Lower lobe of right lung (tissue), 2 donors: ENCODE data around the gene SORBS2. TPM values are rescaled to one million over a fixed set of nuclear protein-coding genes. Genes with fewer than 3 reads are reported as not detected.

Experiments used
- ATAC-seq, 2 donors: fragments of 200-7000 bp; cut with Tn5 transposase; one replicate each; pipeline ENCODE4 v1.9.1; 2020 to 2022; ENCODE audit warnings: mild to moderate bottlenecking in 2 of 2, moderate library complexity in 2 of 2
- DNase-seq: peaks from one replicate; pipeline ENCODE4 v3.0.0-alpha.2; 2020
- H3K27ac ChIP-seq: fragments of 200-600 bp; one replicate; pipeline ENCODE4 v1.8.0; 2022
- H3K27me3 ChIP-seq: fragments of 200-600 bp; one replicate; pipeline ENCODE4 v1.8.0; 2022; ENCODE audit warnings: low read depth
- H3K36me3 ChIP-seq: fragments of 200-600 bp; one replicate; pipeline ENCODE4 v1.8.0; 2022; ENCODE audit warnings: mild to moderate bottlenecking
- H3K4me1 ChIP-seq: fragments of 200-600 bp; one replicate; pipeline ENCODE4 v1.8.0; 2022
- H3K4me3 ChIP-seq: fragments of 200-600 bp; one replicate; pipeline ENCODE4 v1.8.0; 2022; ENCODE audit warnings: mild to moderate bottlenecking
- H3K9me3 ChIP-seq: fragments of 200-600 bp; one replicate; pipeline ENCODE4 v1.8.0; 2022
- intact Hi-C: fragments of 100-400 bp; cut with DNase I; formaldehyde crosslinking; loops from one replicate; pipeline ENCODE4 v1.11.0; 2022
- total RNA-seq: library from RNA; stranded (reverse); fragmentation: NEBNext Ultra II Directional; extraction: Animal tissue kit (Norgen Biotek cat#: 25700); gene quantifications from one replicate; pipeline ENCODE4 v1.2.1, GENCODE V29; 2021
- TF ChIP-seq, protein P1 (sequence below): fragments of 200-600 bp; IDR thresholded peaks from one replicate; pipeline ENCODE4 v1.8.0; 2022; ENCODE audit warnings: antibody characterized with exemption, mild to moderate bottlenecking
- donor health status: DM: no; HTN: yes; CAD: no; lungs with severe emphysema.

The SORBS2 gene
- total RNA-seq, 1 donor from 2014 or later: 49.3 TPM

- no peaks in the 10 kb centered on the region for H3K27me3 ChIP-seq
- H3K36me3 ChIP-seq: no peaks in the 10 kb centered on the region
- intact Hi-C loops: no loop called here
- DNase-seq: no peak
- no peak for ATAC-seq
- H3K9me3 ChIP-seq: no peaks in the 10 kb centered on the region
- TF ChIP-seq, protein P1, sequence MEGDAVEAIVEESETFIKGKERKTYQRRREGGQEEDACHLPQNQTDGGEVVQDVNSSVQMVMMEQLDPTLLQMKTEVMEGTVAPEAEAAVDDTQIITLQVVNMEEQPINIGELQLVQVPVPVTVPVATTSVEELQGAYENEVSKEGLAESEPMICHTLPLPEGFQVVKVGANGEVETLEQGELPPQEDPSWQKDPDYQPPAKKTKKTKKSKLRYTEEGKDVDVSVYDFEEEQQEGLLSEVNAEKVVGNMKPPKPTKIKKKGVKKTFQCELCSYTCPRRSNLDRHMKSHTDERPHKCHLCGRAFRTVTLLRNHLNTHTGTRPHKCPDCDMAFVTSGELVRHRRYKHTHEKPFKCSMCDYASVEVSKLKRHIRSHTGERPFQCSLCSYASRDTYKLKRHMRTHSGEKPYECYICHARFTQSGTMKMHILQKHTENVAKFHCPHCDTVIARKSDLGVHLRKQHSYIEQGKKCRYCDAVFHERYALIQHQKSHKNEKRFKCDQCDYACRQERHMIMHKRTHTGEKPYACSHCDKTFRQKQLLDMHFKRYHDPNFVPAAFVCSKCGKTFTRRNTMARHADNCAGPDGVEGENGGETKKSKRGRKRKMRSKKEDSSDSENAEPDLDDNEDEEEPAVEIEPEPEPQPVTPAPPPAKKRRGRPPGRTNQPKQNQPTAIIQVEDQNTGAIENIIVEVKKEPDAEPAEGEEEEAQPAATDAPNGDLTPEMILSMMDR: no peak
- no peak overlapping the region for H3K27ac ChIP-seq
- no peaks in the 10 kb centered on the region for H3K4me1 ChIP-seq
- no peak overlapping the region for H3K4me3 ChIP-seq
These were observed 128.1 kb downstream of the SORBS2 start for GRCh38 chr4:185683896-185684295.

- DNase-seq (no peak), ATAC-seq (no peak)
- Histone ChIP-seq H3K4me1 (no peaks in the 10 kb centered on the region), H3K27me3 (no peaks in the 10 kb centered on the region), H3K36me3 (no peaks in the 10 kb centered on the region), H3K27ac (no peak overlapping the region), H3K4me3 (no peak overlapping the region), H3K9me3 (no peaks in the 10 kb centered on the region)
- TF ChIP-seq, protein P1: no peak
- intact Hi-C loops: no loop called here
These were observed 128.8 kb downstream of the SORBS2 start for GRCh38 chr4:185683222-185683621.

DNA sequence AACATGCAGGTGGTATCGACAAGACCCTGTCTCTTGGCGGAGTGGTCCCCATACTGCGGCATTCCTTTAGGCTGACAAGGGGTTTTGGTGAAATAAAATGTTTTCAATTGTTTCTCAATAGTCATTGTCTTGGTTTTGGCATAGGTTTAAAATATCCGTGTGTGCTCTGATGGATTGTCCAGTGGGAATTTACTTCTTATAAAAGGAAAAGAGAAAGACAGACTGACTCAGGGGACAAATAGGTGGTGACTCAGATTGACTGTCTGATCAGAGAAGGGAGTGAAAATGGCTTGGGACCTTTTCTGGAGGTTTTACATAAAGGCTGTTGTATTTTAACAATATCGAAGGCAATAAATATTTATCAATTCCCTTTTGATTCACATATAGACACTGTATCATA is 129.8 kb downstream of the SORBS2 start:
- H3K36me3 ChIP-seq: no peaks in the 10 kb centered on the region
- H3K27me3 ChIP-seq: no peaks in the 10 kb centered on the region
- intact Hi-C loops: no loop called here
- no peak overlapping the region for H3K4me3 ChIP-seq
- DNase-seq (no peak), ATAC-seq (no peak)
- no peaks in the 10 kb centered on the region for H3K9me3 ChIP-seq
- no peak overlapping the region for H3K27ac ChIP-seq
- TF ChIP-seq, protein P1: no peak
- H3K4me1 ChIP-seq: no peaks in the 10 kb centered on the region

DNA sequence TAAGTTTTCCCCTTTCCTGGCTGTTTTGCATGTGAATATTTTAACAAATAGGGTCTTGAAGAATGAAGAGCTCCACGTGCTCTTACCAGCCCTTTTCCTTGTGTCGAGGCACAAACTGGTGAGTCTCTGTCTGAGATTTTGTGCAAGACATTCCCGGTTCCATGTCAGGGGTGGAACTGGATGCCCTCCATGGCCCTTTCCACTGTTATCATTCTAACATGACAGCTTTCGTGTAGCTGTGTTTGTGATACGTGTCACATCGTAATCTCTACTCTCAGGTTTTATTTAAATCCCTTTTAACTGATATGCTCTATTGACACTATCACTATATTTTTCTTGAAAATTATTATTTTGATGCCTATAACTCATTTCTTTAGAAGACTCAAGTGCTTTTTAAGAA is 130.4 kb downstream of the SORBS2 start:
- TF ChIP-seq, protein P1: no peak
- Histone ChIP-seq H3K27ac (no peak overlapping the region), H3K27me3 (no peaks in the 10 kb centered on the region), H3K4me1 (no peaks in the 10 kb centered on the region), H3K4me3 (no peak overlapping the region), H3K36me3 (no peaks in the 10 kb centered on the region), H3K9me3 (no peaks in the 10 kb centered on the region)
- ATAC-seq: no peak
- no peak for DNase-seq
- intact Hi-C loops: no loop called here

DNA sequence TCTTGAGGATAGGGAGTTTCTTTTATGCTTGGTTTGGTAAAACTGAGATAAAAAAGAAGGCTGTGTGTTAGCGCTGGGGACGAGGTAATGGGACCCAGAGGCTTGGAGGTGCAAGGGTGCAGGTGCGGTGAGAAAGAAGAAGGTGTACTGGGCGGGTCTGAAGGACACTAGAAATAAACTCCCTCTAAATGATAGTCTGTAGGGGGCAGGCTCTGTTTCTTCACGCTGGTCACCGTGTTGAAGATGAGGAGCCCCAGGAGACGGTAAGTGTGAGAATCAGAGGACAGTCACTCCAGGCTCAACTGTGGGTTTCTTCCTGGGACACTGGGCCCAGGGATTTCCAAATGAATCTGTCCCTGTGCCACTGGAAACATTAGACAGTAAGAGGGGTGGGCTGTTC is 131.4 kb downstream of the SORBS2 start:
- no peaks in the 10 kb centered on the region for H3K9me3 ChIP-seq
- no peaks in the 10 kb centered on the region for H3K4me1 ChIP-seq
- no peak for ATAC-seq
- H3K4me3 ChIP-seq: no peak overlapping the region
- TF ChIP-seq, protein P1: no peak
- no peak for DNase-seq
- no peaks in the 10 kb centered on the region for H3K36me3 ChIP-seq
- intact Hi-C loops: no loop called here
- no peaks in the 10 kb centered on the region for H3K27me3 ChIP-seq
- H3K27ac ChIP-seq: no peak overlapping the region

GRCh38 chr4:185679523-185679922 is 132.5 kb downstream of the SORBS2 start:
- TF ChIP-seq, protein P1: no peak
- no peaks in the 10 kb centered on the region for H3K27me3 ChIP-seq
- ATAC-seq: no peak
- no peak overlapping the region for H3K4me3 ChIP-seq
- intact Hi-C loops: no loop called here
- no peaks in the 10 kb centered on the region for H3K9me3 ChIP-seq
- H3K36me3 ChIP-seq: no peaks in the 10 kb centered on the region
- no peak for DNase-seq
- H3K27ac ChIP-seq: no peak overlapping the region
- no peaks in the 10 kb centered on the region for H3K4me1 ChIP-seq
